HepG2 (cell line): ENCODE data around the gene EIF3A. TPM values are rescaled to one million over a fixed set of nuclear protein-coding genes. Genes with fewer than 3 reads are reported as not detected.

Experiments used
- CBX1 ChIP-seq: IDR thresholded peaks from one replicate; pipeline ENCODE4 v1.6.1; 2016; ENCODE audit warnings: antibody characterized with exemption, low read depth
- FOXK1 ChIP-seq: sonication (generic); formaldehyde crosslinking; IDR thresholded peaks from 2 replicates; pipeline ENCODE4 v1.4.0; 2020; ENCODE audit warnings: low read depth, missing genetic modification reagents, borderline replicate concordance
- FOXP4 ChIP-seq: sonication (generic); formaldehyde crosslinking; IDR thresholded peaks from 2 replicates; pipeline ENCODE4 v1.4.0; 2020; ENCODE audit warnings: missing genetic modification reagents
- HOXD1 ChIP-seq: sonication (generic); formaldehyde crosslinking; IDR thresholded peaks from 2 replicates; pipeline ENCODE4 v1.5.0; 2020; ENCODE audit warnings: missing genetic modification reagents
- JUND ChIP-seq: sonication (generic); formaldehyde crosslinking; IDR thresholded peaks from 2 replicates; pipeline ENCODE4 v1.8.0; 2022; ENCODE audit warnings: mild to moderate bottlenecking, missing genetic modification reagents
- MED1 ChIP-seq: sonication (generic); formaldehyde crosslinking; IDR thresholded peaks from 2 replicates; pipeline ENCODE4 v1.4.0; 2020; ENCODE audit warnings: missing genetic modification reagents
- MTA3 ChIP-seq: sonication (generic); formaldehyde crosslinking; IDR thresholded peaks from 2 replicates; pipeline ENCODE4 v1.4.0; 2020; ENCODE audit warnings: missing genetic modification reagents
- SAP130 ChIP-seq: IDR thresholded peaks from 2 replicates; pipeline ENCODE4 v1.6.1; 2016; ENCODE audit warnings: low read depth
- THRA ChIP-seq: sonication (generic); formaldehyde crosslinking; IDR thresholded peaks from 2 replicates; pipeline ENCODE4 v1.4.0; 2020; ENCODE audit warnings: missing genetic modification reagents, borderline replicate concordance
- ZBTB38 ChIP-seq: sonication (generic); formaldehyde crosslinking; IDR thresholded peaks from 2 replicates; pipeline ENCODE4 v1.5.1; 2020; ENCODE audit warnings: mild to moderate bottlenecking, missing genetic modification reagents
- ZNF407 ChIP-seq: sonication (generic); formaldehyde crosslinking; IDR thresholded peaks from one replicate; pipeline ENCODE4 v1.5.1; 2020; ENCODE audit warnings: mild to moderate bottlenecking, missing genetic modification reagents; ENCODE audit errors: not compliant biosample characterization
- ZNF441 ChIP-seq: sonication (generic); formaldehyde crosslinking; IDR thresholded peaks from 2 replicates; pipeline ENCODE4 v1.7.0; 2021; ENCODE audit warnings: missing genetic modification reagents, borderline replicate concordance
- ZNF547 ChIP-seq: sonication (generic); formaldehyde crosslinking; IDR thresholded peaks from 2 replicates; pipeline ENCODE4 v1.5.1; 2020; ENCODE audit warnings: mild to moderate bottlenecking, missing genetic modification reagents
- ZNF563 ChIP-seq: sonication (generic); formaldehyde crosslinking; IDR thresholded peaks from 2 replicates; pipeline ENCODE4 v1.8.0; 2022; ENCODE audit warnings: mild to moderate bottlenecking, moderate library complexity, missing genetic modification reagents
- ZNF709 ChIP-seq: sonication (generic); formaldehyde crosslinking; IDR thresholded peaks from 2 replicates; pipeline ENCODE4 v1.5.0; 2020; ENCODE audit warnings: mild to moderate bottlenecking, missing genetic modification reagents
- ZNF792 ChIP-seq: IDR thresholded peaks from 2 replicates; pipeline ENCODE4 v1.6.1; 2016
- polyA plus RNA-seq, 8 experiments: library from polyadenylated mRNA; depleted of rRNA in 3 of 8; stranded (reverse) in 7 of 8; unstranded in 1 of 8; fragments of >200 nt; fragmentation: Illumina TruSeq in 4 of 8; extraction: Trizol in 4 of 8; gene quantifications; 2 replicates each; pipeline versions ENCODE4 v1.2.1 to v1.2.3, GENCODE V29; 2011 to 2016; ENCODE audit warnings: low read depth in 4 of 8, missing spikeins in 1 of 8, mixed read lengths in 1 of 8; ENCODE audit not compliant: insufficient read depth in 1 of 8
- total RNA-seq, 5 experiments: library from RNA; depleted of rRNA; stranded (reverse); fragments of >200 nt; fragmentation: Illumina TruSeq; extraction: Trizol; gene quantifications; 2 replicates each; pipeline ENCODE4 v1.2.3, GENCODE V29; 2016; ENCODE audit warnings: low read depth in 1 of 5

EIF3A gene
- total and polyA plus RNA-seq, 2 of the 13 experiments (the other 11 are each of a cell fraction or from before 2014, with no cell fraction given), result 25.6 to 117 TPM

DNA sequence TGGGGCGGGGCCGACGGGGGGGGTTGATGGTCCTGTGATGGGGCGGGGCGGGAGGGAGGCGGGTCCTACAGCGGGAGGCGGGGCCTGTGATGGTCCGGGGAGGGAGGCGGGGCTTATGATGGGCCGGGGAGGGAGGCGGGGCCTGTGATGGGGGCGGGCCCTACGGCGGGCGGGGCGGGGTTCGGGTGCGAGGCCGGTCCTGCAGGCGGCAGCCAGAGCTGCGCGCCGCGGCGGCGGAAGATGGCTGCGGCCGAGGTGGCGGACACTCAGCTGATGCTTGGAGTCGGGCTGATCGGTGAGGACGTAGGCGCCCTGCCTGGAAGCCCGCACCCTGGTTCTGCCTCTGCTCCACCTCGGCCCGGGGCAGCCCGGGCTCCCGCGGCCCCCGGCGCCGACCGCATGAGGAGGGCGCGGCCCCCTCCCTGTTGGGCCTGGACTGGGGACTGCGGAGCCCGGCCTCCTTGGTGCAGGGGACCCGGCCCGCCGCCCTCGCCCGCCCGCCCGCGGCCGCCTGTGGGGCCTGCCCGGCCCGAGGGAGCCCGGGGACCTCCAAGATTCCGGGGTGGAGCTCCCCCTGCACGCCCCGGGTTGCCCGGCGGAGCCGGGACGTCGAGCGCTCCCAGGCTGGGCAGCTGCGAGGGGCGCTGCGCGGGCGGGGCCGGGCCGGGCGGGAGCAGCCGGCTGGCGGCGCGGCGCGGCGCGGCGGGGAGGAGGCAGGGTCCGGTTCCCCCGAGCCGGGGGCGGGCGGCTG, 23.5 kb upstream of the EIF3A start, which contains the start of gene DENND10 (continued):
- TF ChIP-seq ZNF792 (CRISPR knock-in tag) (peak; percentile 40; the same call in 1 of the 2 replicates), JUND (0 out of 2 replicates have a peak, but pooled peaks have one; percentile 13), ZBTB38 (CRISPR knock-in tag) (peak; percentile 55; the same call in 1 of the 2 replicates), MTA3 (no peak), ZNF563 (peak; percentile 88), SAP130 (CRISPR knock-in tag) (peak; percentile 71), FOXK1 (CRISPR knock-in tag) (0 out of 2 replicates have a peak, but pooled peaks have one; percentile 15), MED1 (CRISPR knock-in tag) (peak; percentile 60), CBX1 (peak; percentile 56), THRA (CRISPR knock-in tag) (0 out of 2 replicates have a peak, but pooled peaks have one; percentile 29), ZNF547 (CRISPR knock-in tag) (peak; percentile 83; the same call in 1 of the 2 replicates), ZNF407 (CRISPR knock-in tag) (peak; percentile 65), ZNF441 (peak; percentile 56; the same call in 1 of the 2 replicates), HOXD1 (peak; percentile 55; the same call in 1 of the 2 replicates), ZNF709 (CRISPR knock-in tag) (0 out of 2 replicates have a peak, but pooled peaks have one; percentile 22), FOXP4 (0 out of 2 replicates have a peak, but pooled peaks have one; percentile 15)
